Activated T-helper 1 cell treated with anti-CD3 and anti-CD28 coated beads, Interleukin-12 subunit alpha, Interleukin-12 subunit beta, Interleukin-2, Interleukin-4 antibody, amounts not matched to agents 30 ng/mL and 10 ng/mL and 1 ng/mL, durations not matched to agents 14 hours and 24 hours and 36 hours (primary cell): Measurements from ENCODE around the gene MBP. TPM values are rescaled to one million over a fixed set of nuclear protein-coding genes. Genes with fewer than 3 reads are reported as not detected.

Experiments used
- DNase-seq: peaks from one replicate; pipeline ENCODE4 v3.0.0; 2021; ENCODE audit warnings: low spot score
- H3K27ac Mint-ChIP-seq: one replicate; pipeline ENCODE4 v1.8.0; 2021; ENCODE audit warnings: mild to moderate bottlenecking, mixed read lengths
- H3K27me3 Mint-ChIP-seq: one replicate; pipeline ENCODE4 v1.8.0; 2022; ENCODE audit warnings: mild to moderate bottlenecking, moderate library complexity, mixed read lengths; ENCODE audit not compliant: insufficient read depth
- H3K36me3 Mint-ChIP-seq: one replicate; pipeline ENCODE4 v1.8.0; 2021; ENCODE audit warnings: low read depth, mixed read lengths
- H3K4me1 Mint-ChIP-seq: one replicate; pipeline ENCODE4 v1.8.0; 2021; ENCODE audit warnings: low read depth, mixed read lengths
- H3K4me3 Mint-ChIP-seq: one replicate; pipeline ENCODE4 v1.8.0; 2021; ENCODE audit warnings: mild to moderate bottlenecking, moderate library complexity, mixed read lengths
- H3K9me3 Mint-ChIP-seq: one replicate; pipeline ENCODE4 v1.8.0; 2021; ENCODE audit warnings: mixed read lengths
- intact Hi-C: fragments of 100-400 bp; cut with micrococcal nuclease; formaldehyde crosslinking; loops from one replicate; pipeline ENCODE4 v1.15.1; 2024
- total RNA-seq: library from RNA; stranded (reverse); gene quantifications from 2 replicates; pipeline ENCODE4 v1.2.3, GENCODE V29; 2022

The MBP gene
- total RNA-seq, 1 donor from 2014 or later: 63.6 TPM

DNA sequence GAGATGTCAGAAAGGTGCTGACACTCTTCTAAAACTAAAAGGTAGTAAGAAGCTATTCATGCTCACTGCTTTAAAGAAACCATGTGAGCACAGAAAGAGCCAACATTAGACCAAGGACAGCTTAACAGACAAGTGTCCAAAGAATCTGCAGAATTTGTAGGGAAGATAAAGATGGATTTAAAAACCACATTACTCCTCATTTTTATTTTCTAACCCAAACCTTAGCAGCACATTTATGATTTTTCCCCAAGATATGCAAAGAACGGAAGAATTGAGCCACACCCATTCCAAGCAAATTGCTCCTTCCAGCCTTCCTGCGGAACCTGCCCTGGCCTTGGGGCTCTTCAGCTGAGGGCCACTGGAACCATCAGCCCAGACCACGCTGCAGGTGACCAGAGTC is 26.9 kb downstream of the MBP start:
- H3K9me3 Mint-ChIP-seq: no peaks in the 10 kb centered on the region

GRCh38 chr18:77105028-77105427 is 27.6 kb downstream of the MBP start:
- intact Hi-C loops: loop anchor here (10.0 kb wide), 1 partner anchor 280 kb away; the partner anchor contains the start of gene ZNF236
- peak overlapping the region; percentile 86 for H3K27ac Mint-ChIP-seq

More for the DNA sequence above, 26.9 kb downstream of the MBP start:
- Mint-ChIP-seq H3K4me3 (peak overlapping the region; percentile 53), H3K4me1 (peaks cover 87% of the 10 kb centered on the region), H3K27me3 (no peaks in the 10 kb centered on the region), H3K27ac (peak overlapping the region; percentile 86), H3K36me3 (peaks cover 40% of the 10 kb centered on the region)
- no peak for DNase-seq
- intact Hi-C loops: loop anchor here (1.0 to 10.0 kb wide), 2 partner anchors 19 to 281 kb away; partner anchors contain the start of gene ZNF236

GRCh38 chr18:77103991-77104531 is 28.5 kb downstream of the MBP start:
- no peaks in the 10 kb centered on the region for H3K27me3 Mint-ChIP-seq
- intact Hi-C loops: loop anchor here (2.0 to 10.0 kb wide), 2 partner anchors 103 to 279 kb away; partner anchors contain the start of gene ZNF236
- no peak for DNase-seq
- H3K4me3 Mint-ChIP-seq: peak overlapping the region; percentile 25
- no peaks in the 10 kb centered on the region for H3K9me3 Mint-ChIP-seq
- peaks cover 97% of the 10 kb centered on the region for H3K4me1 Mint-ChIP-seq
- peak overlapping the region; percentile 75 for H3K27ac Mint-ChIP-seq
- peaks cover 45% of the 10 kb centered on the region for H3K36me3 Mint-ChIP-seq

More at GRCh38 chr18:77105028-77105427, 27.6 kb downstream of the MBP start:
- Mint-ChIP-seq H3K27me3 (no peaks in the 10 kb centered on the region), H3K36me3 (peaks cover 40% of the 10 kb centered on the region), H3K4me1 (peaks cover 94% of the 10 kb centered on the region), H3K9me3 (no peaks in the 10 kb centered on the region), H3K4me3 (peak overlapping the region; percentile 53)
- DNase-seq: no peak

DNA sequence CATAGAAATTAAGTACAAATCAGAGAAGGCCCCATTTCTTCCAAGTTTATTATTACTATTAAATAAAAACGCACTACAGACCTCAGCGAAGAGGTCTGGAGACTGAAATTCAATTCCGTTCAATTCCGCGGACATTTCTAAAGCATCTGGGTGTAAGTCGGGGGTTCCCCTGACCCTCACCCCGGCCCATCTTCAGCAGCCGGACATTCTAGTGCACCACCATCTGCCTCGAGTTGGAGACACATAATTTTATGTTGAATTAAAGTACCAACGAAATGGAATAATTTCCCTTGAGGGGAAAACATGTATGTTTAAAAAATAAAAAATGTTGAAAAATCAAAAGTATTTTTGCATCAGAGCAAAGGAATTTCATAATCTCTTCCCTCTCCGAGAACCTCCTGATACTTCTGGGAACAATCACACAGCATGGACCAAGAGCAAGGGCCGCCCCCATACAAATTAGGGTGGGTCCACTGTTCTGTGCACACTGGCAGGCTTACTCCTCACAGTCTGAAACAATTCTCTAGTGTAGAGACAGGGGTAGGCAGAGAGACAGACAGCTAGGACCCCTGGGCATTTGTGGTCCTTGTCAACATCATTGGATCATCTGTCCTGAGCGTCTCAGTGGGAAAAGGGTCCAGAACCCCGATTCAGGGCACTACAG is 29.3 kb downstream of the MBP start:
- H3K4me3 Mint-ChIP-seq: peak overlapping the region; percentile 25
- intact Hi-C loops: loop anchor here (2.0 to 10.0 kb wide), 2 partner anchors 103 to 279 kb away; partner anchors contain the start of gene ZNF236
- no peaks in the 10 kb centered on the region for H3K9me3 Mint-ChIP-seq
- H3K27me3 Mint-ChIP-seq: no peaks in the 10 kb centered on the region
- peaks cover 97% of the 10 kb centered on the region for H3K4me1 Mint-ChIP-seq
- H3K27ac Mint-ChIP-seq: peak overlapping the region; percentile 75
- DNase-seq: no peak
- peaks cover 45% of the 10 kb centered on the region for H3K36me3 Mint-ChIP-seq

DNA sequence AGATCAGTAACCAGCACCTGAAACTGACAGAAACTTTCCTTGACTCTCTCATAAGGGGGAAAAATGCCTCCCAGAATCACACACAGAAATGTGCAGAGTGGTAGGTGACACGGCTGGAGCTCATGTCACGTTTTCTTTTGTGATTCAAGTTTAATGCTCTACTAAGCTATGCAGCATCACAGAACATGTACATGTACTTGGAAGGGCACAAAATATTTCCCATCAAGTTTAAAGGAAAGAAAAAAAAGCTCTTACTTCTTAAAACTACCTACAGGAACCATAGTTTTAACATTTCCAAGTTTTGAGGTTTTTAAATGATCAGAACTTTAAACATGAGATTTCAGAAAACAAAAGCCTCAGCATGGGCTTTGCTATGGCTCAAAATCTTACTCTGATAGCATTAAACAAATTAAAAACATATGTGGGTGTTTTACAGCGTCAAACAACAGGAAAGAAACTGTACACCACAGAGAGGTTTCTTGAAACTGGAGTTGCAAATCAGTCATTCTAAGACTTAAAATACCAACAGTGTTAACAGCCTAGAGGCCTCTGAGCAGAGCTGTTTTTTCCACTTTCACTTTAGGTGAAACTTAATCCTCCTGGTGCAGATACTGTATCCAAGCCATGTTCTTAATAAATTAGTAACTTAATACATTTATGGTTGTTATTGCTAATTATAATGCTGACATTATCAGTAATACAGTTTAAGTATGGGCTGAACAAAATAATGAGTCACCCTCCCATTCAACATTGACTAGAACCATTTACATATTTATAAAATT is 30.1 kb downstream of the MBP start:
- Mint-ChIP-seq H3K4me3 (peak overlapping the region; percentile 83), H3K27me3 (no peaks in the 10 kb centered on the region), H3K9me3 (no peaks in the 10 kb centered on the region), H3K4me1 (peaks cover 96% of the 10 kb centered on the region), H3K27ac (peak overlapping the region; percentile 95), H3K36me3 (peaks cover 47% of the 10 kb centered on the region)
- DNase-seq: no peak
- intact Hi-C loops: loop anchor here (1.0 to 10.0 kb wide), 13 partner anchors 24 to 727 kb away; partner anchors contain the start of gene ZNF236

- Mint-ChIP-seq H3K9me3 (no peaks in the 10 kb centered on the region), H3K36me3 (peaks cover 50% of the 10 kb centered on the region), H3K4me3 (peak overlapping the region; percentile 83), H3K27ac (peak overlapping the region; percentile 95), H3K4me1 (peaks cover 96% of the 10 kb centered on the region), H3K27me3 (no peaks in the 10 kb centered on the region)
- intact Hi-C loops: loop anchor here (1.0 to 10.0 kb wide), 13 partner anchors 25 to 726 kb away; partner anchors contain the start of gene ZNF236
- DNase-seq: peak; percentile 31
Observed at GRCh38 chr18:77101410-77102258, 30.9 kb downstream of the MBP start.

DNA sequence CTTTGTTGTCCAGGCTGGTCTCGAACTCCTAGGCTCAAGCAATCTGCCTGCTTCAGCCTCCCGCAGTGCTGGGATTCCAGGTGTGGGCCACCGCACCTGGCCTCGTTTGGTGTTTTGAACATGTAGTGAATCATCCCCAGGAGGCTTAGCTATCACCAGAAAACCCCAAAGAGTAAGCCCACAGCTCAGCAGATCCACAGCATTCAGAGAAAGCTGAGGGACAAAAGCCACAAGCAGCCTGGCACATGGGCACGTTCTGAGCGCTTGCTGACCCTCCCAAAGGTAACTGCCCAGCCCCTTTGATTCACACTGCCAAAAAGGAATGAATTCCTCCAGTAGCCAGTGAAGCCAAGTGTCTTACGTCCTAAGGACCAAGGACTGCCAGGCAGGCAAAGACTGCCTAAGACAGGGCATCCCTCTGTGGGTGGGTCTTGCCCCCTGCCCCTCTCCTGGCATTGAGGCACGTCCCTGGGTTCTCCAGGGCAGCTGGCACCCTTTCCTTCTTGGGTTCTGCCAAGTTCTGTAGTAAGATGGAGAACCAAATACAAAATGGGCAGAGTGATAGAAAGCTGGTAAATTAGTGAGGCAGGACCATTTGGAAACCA is 31.7 kb downstream of the MBP start:
- Mint-ChIP-seq H3K9me3 (no peaks in the 10 kb centered on the region), H3K27ac (peak overlapping the region; percentile 95), H3K27me3 (no peaks in the 10 kb centered on the region), H3K4me1 (peaks cover 96% of the 10 kb centered on the region), H3K4me3 (peak overlapping the region; percentile 83), H3K36me3 (peaks cover 49% of the 10 kb centered on the region)
- intact Hi-C loops: loop anchor here (10.0 kb wide), 1 partner anchor 276 kb away; the partner anchor contains the start of gene ZNF236
- DNase-seq: no peak

- Mint-ChIP-seq H3K36me3 (peaks cover 47% of the 10 kb centered on the region), H3K27me3 (no peaks in the 10 kb centered on the region), H3K9me3 (no peaks in the 10 kb centered on the region), H3K4me1 (peaks cover 97% of the 10 kb centered on the region), H3K27ac (peak overlapping the region; percentile 95), H3K4me3 (peak overlapping the region; percentile 83)
- intact Hi-C loops: loop anchor here (10.0 kb wide), 1 partner anchor 275 kb away; the partner anchor contains the start of gene ZNF236
- no peak for DNase-seq
Observed at GRCh38 chr18:77099485-77100370, 32.9 kb downstream of the MBP start.

GRCh38 chr18:77098538-77099174 is 33.9 kb downstream of the MBP start:
- Mint-ChIP-seq H3K36me3 (peaks cover 45% of the 10 kb centered on the region), H3K9me3 (no peaks in the 10 kb centered on the region), H3K27me3 (no peaks in the 10 kb centered on the region), H3K4me3 (peak overlapping the region; percentile 83), H3K27ac (peak overlapping the region; percentile 95), H3K4me1 (peaks cover 95% of the 10 kb centered on the region)
- intact Hi-C loops: no loop called here
- no peak for DNase-seq

GRCh38 chr18:77098029-77098428 is 34.6 kb downstream of the MBP start:
- H3K36me3 Mint-ChIP-seq: peaks cover 39% of the 10 kb centered on the region
- H3K27me3 Mint-ChIP-seq: no peaks in the 10 kb centered on the region
- peaks cover 88% of the 10 kb centered on the region for H3K4me1 Mint-ChIP-seq
- peak overlapping the region; percentile 12 for H3K27ac Mint-ChIP-seq
- no peak overlapping the region for H3K4me3 Mint-ChIP-seq
- DNase-seq: no peak
- intact Hi-C loops: no loop called here
- H3K9me3 Mint-ChIP-seq: no peaks in the 10 kb centered on the region
